ENCODE data around the gene LRBA.

LRBA gene

GRCh38 chr4:150582146-150582872 lies 432.8 kb downstream of the LRBA start, which contains the start of gene MAB21L2:
Gene MAB21L2, plus strand, starts transcription at chr4:150582151. Its CDS starts 879 bp downstream, at chr4:150583030.
- DNase-seq (ENCODE audit: extremely low read depth, low read depth): no peak
- H3K4me3 ChIP-seq (replicated peaks; ENCODE audit: low read depth, low read length): peak within 1 kb of the TSS; percentile 34
- no peak for TF ChIP-seq CTCF (IDR thresholded peaks at IDR 0.05; ENCODE audit: low read depth, low read length, missing control alignments)

- no peak overlapping the region for H3K4me3 ChIP-seq (replicated peaks; ENCODE audit: low read depth, low read length)
- no peak for TF ChIP-seq CTCF (IDR thresholded peaks at IDR 0.05; ENCODE audit: low read depth, low read length, missing control alignments)
- no peak for DNase-seq (ENCODE audit: extremely low read depth, low read depth)
Observed at GRCh38 chr4:150581641-150582051, 433.4 kb downstream of the LRBA start.

- no peak for DNase-seq (ENCODE audit: extremely low read depth, low read depth)
- TF ChIP-seq CTCF (IDR thresholded peaks at IDR 0.05; ENCODE audit: low read depth, low read length, missing control alignments): no peak
- H3K4me3 ChIP-seq (replicated peaks; ENCODE audit: low read depth, low read length): no peak overlapping the region
Observed at GRCh38 chr4:150581056-150581605, 434.0 kb downstream of the LRBA start.

GRCh38 chr4:150580306-150580705 lies 434.8 kb downstream of the LRBA start:
- DNase-seq (ENCODE audit: extremely low read depth, low read depth): no peak
- no peak for TF ChIP-seq CTCF (IDR thresholded peaks at IDR 0.05; ENCODE audit: low read depth, low read length, missing control alignments)
- H3K4me3 ChIP-seq (replicated peaks; ENCODE audit: low read depth, low read length): no peak overlapping the region

- peak overlapping the region; percentile 34 for H3K4me3 ChIP-seq (replicated peaks; ENCODE audit: low read depth, low read length)
Observed at GRCh38 chr4:150579551-150580234, 435.4 kb downstream of the LRBA start.

More at GRCh38 chr4:150579551-150580234, 435.4 kb downstream of the LRBA start:
- DNase-seq (ENCODE audit: extremely low read depth, low read depth): no peak
- no peak for TF ChIP-seq CTCF (IDR thresholded peaks at IDR 0.05; ENCODE audit: low read depth, low read length, missing control alignments)
